ENCODE measurements around the gene CDH4.

CDH4 gene

DNA sequence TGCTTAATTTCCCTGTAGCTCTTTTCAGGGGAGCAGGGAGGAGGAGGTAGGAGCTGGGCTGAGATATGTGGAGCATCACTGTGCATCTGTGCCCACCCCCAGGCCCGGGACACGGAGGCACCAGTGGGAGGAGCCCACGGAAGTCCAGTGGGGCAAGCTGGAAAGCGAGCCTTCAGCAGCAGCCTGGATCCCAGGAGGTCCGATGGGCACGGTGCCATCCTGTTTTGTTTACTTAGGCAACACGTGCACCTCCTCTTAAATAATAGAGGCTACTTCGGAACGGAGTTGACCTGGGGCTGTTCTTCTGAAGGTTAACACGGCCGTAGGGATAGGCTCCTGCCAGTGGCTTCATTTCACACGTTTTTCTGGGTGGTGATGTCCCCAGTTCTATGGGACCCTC lies 51.6 kb downstream of the CDH4 start:
- peak; percentile 46 for DNase-seq

DNA sequence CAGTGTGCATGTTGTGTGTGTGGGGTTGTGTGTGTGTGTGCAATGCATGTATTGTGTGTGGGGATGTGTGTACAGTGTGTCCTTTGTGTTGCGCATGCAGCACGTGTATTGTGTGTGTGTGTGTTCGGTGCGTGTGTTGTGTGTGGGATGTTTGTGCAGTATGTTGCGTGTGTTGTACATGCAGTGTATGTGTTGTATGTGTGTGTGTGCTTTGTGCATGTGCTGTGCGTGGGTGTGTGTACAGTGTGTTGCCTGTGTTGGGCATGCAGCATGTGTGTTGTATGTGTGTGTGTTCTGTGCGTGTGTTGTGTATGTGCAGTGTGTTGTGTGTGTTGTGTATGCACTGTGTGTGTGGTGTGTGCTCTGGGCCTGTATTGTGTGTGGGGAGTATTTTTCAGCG lies 52.7 kb downstream of the CDH4 start:
- DNase-seq: no peak

DNA sequence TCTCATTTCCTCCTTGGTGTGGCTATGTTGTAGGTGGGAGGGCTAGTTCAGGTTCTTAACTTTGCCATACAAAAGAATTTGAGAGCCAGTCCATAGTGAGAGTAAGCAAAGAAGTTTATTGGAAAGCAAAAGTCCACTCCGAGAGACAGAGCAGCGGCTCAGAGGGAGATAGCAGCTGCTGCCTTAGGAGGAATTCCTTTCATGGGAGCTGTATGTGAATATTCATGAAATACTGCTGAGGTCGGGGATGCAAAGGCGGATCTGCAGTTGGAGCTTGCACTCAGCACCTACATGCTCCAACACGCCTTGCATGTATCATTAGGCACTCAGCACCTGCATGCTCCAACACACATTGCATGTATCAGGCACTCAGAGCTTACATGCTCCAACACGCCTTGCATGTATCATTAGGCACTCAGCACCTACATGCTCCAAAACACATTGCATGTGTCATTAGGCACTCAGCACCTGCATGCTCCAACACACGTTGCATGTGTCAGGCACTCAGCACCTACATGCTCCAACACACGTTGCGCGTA lies 54.9 kb downstream of the CDH4 start:
- no peak for DNase-seq

DNA sequence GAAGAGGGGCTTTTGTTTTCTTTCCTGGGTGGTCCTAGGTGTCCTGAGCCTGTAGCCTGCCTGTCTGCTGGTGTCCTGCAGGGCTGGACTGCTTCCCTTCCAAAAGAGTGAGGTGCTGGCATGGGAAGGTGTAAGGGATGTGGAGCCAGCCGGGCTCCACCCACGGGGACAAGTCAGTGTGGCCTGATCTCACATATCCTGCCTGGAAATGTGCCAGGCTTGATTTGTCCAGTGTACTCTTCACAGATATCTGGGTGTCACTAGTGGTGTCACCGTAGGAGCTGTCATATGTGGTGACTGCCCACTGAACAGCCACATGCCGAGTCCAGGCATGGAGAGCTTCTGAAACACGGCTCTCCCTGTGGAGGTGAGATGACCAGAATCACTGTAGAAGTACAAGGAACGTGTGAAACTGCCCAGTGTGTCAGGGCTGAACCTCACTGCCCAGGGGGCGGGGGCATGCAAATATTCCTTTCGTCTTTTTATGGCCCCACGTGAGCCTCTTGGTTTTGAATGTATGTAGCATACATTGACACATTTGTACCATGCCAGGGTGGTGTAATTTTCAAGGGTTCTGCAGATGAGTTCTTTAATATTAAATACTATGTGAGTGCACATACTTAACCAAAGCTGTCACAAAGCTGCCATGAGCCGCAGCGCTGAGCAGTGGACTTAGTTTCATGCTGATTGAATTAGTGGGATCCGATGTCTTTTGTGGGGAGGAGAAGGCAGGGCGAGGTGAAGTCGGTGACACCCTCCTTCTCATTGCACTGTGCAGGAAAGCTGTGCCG lies 55.8 kb downstream of the CDH4 start:
- no peak for DNase-seq

DNA sequence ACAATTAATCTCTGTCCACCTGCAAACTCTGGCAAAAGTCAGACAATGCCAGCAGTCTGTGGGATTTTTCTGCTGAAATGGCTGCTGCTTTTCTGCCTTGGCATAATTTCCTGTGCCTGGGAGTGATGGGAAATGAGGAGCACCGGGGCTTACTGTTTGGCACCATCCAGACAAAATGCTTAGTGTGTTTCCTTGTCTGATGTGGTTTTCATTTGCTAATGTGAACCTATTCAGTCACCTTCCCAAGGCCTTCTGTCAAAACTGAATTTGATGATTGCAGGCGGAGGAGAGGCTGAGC lies 56.4 kb downstream of the CDH4 start:
- DNase-seq: no peak

DNA sequence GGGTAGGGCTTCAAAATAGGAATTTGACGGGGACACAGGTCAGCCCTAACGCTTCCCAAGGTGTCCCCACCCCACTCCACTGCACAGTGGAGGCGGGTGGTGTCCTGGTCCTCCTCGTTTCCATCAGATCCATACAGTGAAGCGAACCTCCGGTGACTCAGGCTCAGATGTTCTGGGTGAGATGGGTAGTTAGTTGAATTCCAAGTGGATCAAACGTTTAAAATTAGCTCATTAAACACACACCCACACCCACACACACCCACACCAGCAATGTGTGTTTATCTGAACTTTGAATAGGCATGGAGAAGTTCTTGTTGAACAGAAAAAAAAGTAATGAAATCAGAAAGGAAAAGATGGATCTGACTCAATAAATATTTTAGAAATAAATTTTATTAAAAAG lies 58.9 kb downstream of the CDH4 start:
- no peak for DNase-seq

DNA sequence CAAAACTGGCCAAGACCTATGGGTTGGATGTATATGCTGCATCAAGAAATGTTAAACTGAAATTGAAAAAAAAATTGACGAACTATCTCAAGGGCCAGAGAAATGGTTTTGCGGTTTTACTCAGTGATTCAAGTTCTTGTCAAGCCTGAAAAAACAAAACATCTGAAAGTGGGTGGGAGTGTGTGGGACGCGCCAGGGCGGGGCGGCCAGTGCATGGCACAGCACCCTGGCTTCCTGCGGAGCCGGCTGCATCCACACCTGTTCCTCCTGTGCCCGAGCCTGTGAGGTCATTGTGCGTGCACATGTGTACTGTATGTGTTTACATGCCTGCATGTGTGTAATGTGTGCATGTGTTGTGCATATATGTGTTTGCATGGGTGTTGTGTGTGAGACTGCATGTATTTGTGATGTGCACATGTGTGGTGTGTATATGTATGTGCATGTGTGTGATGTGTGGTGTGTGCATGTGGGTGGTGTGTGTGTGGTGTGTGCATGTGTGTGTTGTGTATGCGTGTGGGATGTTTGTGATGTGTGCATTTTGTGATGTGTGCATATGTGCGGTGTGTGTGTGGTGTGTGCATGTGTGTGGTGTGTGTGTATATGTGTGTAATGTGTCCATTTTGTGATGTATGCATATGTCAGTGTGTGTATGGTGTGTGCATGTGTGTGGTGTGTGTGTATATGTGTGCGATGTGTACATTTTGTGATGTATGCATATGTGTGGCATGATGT lies 59.8 kb downstream of the CDH4 start:
- no peak for DNase-seq

DNA sequence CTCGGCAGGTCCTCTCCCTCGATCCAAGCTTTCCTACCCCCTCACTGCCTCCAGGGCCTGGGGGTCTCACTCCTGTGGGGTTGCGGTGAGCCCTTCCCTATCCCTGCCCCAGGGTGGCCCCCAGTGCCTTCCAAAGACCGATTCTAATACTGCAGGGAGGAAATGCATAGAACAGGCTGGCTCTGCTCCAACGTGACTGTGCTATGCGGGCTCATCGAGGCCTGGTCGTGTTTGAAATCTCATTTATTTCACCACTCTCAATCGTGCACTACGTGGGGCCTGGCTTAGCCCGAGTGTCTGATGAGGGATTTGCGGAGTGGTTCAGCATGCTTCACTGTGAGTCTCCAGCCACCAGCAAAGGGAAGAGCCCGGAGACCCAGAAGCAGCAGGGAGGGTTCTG lies 60.9 kb downstream of the CDH4 start:
- no peak for DNase-seq

DNA sequence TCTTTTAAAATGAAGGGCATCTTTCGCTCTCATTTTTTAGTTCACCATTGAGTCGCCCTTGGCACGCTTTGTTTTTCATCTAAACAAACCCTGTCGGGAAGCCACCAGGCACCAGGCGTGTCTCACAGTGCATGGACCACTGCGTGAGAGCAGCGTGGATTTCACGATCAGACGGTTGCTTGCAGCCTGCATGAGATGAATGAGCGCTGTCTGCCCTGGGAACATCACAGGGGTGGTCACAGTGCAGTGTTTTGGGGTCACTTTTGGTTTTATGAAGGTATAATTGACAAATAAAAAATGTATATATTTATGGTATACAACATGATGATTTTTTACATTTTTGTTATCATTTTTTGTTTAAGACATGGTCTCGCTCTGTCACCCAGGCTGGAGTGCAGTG lies 61.3 kb downstream of the CDH4 start:
- DNase-seq: no peak

DNA sequence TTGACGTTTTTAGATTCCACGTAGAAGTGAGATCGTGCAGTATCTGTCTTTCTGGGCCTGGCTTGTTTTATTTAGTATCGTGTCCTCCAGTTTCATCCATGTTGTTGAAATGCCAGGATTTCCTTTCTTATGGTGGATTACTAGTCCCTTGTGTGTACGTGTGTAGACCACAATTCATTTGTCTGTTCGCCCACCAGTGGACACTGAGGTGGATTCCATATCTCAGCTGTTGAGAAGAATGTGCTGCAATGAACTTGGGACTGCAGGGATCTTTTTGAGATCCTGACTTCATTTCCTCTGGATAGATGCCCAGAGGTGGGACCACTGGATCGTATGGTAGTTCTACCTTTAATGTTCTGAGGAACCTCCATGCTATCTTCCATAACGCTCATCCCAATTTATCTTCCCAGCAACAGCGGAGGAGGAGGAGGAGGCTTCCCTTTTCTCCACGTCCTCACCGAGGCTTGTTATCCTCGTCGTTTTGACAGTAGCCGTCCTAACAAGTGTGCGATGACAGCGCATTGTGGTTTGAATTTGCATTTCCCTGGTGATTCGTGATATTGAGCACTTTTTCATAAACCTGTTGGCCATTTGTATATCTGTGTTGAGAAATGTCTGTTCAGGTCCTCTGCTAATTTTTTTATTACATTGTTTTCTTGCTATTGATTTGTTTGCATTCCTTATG lies 62.4 kb downstream of the CDH4 start:
- DNase-seq: no peak

DNA sequence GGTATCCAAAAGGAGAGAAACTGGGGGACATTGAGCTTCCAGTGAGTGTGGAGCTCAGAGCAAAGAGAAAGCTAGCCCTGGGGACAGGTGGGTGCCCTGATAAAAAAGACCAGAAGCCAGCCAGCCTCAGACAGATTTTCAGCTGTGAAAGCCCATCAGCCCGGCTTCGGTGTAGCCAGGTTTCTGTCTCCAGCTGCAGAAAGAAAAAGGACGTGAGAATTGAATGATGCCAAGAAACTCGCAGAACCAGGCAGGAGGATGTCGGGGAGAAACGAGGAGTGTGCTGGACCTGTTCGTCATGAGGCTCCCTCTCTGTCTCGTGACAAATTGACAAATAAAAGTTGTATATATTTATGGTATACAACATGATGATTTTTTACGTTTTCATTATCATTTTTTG lies 63.3 kb downstream of the CDH4 start:
- DNase-seq: no peak

DNA sequence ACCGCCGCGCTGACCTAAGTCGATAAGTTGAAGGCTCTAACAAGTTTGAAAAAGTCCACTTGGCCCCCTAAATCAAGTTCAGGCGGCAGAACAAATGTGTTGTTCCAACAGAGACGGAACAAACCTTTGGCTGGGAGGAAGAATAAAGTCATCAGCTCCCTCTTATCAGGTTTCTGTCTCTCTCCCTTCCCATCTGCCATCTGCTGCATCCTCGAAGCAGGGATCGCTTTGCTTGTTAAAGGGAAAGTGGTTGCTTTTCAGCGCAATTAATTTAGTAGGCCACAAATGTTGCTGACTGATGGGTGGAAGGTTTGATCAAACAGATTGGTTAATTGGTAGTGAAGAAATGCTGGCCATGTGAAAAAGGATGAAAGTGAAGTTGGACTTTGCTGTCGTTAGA lies 64.3 kb downstream of the CDH4 start:
- DNase-seq: no peak

DNA sequence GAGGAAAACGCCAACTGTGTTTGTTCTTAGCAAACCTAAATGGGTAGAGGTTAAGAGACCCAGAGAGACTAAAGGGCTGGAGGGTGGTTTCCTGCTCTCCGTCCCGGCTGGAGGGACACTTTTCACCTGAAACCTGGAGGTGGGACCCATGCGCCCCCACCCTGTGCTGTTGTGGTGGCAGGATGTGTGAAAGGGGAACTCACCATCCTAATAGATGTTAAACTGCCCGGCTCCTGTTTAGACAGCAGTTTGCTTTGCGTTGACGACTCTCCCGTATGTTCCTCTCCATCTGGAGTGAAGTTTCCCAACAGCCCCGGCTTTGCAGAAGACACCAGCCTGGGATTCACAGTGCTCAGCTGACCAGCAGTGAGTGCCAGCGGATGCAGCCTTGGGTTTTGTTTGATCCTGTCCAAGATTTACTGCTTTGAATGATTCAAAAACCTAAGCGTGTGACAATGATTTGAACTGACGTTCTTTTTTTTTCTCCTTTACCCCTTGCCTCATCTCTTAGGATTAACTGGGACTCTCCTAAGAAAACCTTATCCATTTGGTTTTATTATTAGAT lies 66.0 kb downstream of the CDH4 start:
- DNase-seq: no peak

DNA sequence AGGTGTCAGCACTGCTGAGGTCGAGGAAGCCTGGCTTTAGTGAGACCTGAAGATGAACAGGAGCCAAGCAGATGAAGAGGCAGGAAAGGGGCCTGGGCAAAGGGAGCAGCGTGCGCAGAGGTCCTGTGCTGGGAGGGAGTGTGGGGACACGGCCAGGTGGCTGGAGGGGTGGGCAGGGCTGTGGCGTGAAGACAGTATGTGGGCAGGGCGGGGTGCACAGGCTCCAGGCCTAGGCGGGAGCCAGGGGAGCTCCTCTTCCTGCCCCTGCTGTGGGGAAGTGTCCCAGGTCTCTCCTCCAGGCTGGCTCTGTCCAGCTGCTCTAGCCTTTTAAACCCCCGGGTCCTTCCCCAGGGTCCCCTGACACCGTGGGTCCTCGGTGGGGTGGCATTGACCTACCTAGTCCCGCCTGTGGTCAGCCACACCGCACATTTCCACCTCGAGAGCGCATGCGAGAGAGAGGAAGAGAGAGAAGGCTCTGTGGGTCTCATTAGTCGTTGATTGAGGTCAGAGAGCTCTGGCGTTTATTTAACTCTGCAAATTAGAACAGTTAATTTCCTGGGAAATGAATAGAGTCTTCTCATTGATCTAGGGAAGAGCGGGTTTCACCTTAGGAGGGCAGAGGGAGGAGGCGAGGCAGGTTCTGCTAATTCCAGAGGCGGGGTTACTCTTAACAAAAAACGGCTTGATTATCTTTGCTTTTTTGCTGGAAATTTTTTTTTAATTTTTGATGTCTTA lies 68.8 kb downstream of the CDH4 start:
- no peak for DNase-seq

DNA sequence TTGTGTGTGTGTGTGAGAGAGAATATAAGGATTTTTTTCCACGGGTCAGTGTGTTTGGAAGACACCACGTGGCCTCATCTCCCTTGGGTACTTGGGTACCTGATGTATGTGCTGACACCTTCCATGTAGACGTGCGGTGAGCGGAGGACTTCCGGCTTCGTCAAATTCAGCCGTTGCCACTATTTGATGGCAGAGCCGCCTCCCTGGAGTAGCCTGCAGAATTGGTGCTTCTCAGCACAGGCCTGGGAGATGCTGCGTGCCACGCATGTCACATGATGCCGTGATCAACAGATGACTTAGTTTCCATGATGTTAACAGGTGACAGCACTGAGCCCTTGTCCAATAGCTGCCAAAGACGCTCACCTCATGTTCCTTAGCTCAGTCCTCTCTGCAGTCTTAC lies 69.4 kb downstream of the CDH4 start:
- no peak for DNase-seq

DNA sequence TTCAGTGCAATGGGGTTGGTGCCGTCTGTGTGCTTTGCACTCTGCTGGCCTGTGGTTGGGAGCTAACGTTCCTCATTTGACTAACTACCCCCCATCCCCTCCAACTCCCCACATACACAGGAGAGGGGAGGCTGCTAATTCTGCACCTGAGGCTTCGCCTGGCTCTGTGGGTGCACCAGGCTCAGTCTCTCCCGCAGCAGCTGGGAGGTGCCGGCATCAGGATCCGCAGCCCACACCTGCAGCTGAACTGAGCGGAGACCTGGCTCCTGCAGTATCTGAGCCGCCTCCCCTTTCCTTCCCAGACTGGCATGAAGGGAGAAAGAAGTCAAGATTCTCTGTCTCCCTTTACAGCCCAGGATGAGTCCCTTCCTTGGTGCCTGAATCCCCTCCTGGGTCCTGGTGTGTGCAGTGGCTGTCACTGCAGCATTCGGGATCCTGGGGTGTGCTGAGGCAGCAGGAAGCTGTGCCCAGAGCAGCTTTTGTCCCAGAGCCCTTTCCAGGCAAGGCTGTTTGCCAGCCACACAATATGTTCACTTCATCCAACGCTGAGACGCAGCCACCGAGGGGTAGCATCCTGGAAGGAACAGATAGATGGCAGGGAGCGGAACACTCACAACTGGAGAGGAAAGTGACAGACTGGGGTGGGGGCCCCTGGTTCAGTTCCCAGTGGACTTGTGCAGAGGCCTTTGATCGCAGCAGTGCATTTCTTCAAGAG lies 70.2 kb downstream of the CDH4 start:
- DNase-seq: no peak

DNA sequence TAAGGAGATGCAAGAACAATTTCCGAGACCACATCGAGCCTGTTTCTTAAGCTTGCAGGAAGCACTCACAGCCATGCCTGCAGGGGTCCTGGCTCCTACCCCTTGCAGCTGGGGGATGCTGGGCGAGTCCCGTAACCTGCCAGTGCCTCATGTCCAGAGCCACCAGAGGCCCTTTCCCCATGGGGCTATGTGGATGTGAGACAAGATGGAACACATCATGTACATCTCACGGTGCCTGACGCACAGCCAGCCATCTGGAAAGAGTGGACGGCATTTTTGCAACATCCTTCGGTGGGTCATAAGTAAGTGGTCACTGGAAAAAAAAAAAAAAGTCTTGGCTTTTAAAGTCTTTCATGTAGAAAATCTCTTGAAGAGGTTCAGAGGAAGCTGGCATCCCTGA lies 72.8 kb downstream of the CDH4 start:
- no peak for DNase-seq

DNA sequence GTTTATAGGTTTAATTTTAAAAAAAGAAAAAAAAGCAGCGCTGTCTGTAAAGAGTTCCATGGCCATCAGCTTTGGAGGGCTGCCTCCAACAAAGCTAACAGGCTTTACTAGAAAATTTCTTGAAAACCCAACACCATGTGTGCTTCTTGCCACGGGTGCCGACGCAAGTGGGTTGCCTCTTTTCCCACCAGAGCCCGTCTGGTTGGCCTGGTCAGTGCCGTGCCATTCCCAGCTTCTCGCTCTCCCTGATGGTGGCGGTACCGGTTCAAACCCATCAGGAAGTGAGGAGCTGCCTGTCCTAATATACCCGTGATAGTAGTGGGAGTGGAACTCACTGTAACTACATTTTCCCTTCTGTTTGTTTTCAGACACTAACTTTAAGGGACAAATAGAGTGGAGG lies 73.7 kb downstream of the CDH4 start:
- DNase-seq: no peak

DNA sequence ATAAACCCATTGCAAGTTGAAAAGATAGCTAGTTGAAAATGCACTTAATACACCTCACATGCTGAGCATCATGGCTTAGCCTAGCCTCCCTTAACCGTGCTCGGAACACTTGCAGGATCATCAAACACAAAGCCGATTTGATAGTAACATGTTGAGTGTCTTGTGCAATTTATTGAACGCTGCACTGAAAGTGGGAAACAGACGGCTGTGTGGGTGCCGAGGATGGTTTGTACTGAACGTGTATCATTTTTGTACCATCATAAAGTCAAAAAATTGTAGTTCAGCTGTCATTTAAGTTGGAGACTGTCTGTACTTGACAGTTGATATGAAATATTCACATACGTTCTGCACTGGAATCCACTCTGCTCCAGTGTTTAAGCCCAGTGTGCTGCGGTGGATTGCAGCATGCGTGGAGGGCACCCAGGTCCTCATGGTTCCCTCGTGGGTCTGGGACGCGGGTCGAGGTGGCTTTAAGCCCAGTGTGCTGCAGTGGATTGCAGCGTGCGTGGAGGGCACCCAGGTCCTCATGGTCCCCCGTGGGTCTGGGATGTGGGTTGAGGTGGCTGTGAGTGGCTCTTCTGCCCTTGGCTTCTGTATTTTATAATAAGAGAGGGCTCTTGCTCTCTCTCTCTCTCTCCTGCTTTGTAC lies 77.0 kb downstream of the CDH4 start:
- DNase-seq: no peak

DNA sequence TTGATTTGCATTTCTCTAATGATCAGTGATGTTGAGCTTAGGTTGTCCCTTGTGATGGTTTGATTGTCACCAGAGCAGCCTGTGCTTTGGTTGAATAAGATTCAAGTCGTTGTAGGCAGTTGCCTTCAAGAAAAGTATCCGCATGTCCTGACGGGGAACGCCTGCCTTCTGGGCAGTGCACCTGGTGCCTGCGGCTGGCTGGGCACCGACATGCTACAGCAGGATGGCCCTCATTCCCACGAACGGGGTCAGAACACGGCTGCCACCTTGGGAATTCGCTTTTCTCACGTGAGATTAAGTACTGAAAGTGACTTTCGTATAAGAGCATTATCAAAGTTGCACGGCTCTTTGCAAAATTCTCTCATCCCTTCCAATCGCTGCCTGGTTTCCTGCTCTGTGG lies 78.4 kb downstream of the CDH4 start:
- no peak for DNase-seq

DNA sequence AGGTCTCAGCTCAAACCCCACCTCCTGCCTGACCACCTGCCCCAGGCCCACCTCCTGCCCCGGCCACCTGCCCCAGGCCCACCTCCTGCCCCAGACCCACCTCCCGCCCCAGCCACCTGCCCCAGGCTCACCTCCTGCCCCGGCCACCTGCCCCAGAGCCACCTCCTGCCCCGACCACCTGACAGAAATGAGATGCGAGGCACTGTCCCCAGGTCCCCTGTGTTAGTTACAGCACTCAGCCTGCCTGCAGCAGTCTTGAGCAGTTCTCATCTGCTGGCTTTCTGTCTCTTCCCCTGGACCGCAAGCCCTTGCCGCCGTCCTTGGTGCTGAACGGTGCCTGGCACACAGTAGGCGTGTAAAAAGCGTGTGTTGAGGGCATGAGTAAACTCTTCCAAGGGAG lies 79.5 kb downstream of the CDH4 start:
- no peak for DNase-seq

All from NCI-H2029 (cell line).